ENCODE measurements around the gene LUC7L2. TPM values are rescaled to one million over a fixed set of nuclear protein-coding genes. Genes with fewer than 3 reads are reported as not detected.

The LUC7L2 gene
- total RNA-seq, 1 experiment from 2014 or later: 145 TPM

DNA sequence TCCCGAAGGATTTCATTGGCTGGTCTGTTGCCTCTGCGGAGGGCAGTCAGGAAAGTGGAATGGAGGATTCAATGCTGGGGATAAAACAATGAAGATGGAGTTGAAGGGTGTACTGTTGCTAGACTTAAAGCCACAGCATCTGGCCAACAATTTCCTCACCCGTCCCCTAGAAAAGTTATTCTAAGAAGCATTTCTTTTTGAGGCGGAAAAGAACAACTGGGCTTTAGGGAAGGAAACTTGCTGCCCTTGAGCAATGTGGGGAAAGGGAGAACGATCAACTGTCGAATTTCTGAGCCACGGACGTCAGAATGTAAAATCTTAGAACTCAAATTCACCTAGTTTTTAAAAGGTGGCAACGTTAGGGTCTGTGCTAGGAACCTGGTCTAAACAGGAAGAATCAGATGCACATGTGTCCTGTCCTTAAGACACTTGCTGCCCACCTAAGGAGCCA, 17.9 kb upstream of the LUC7L2 start:
- CTCF ChIA-PET: no interaction called here
- Mint-ChIP-seq H3K27me3 (ENCODE audit: insufficient read depth, unreplicated experiment) (no peaks in the 10 kb centered on the region), H3K4me1 (ENCODE audit: insufficient read depth, unreplicated experiment) (peaks cover 6% of the 10 kb centered on the region), H3K36me3 (ENCODE audit: insufficient read depth, unreplicated experiment) (peaks cover 55% of the 10 kb centered on the region), H3K9me3 (ENCODE audit: unreplicated experiment) (peaks cover 8% of the 10 kb centered on the region), H3K27ac (ENCODE audit: low read depth, unreplicated experiment) (peak overlapping the region; percentile 99), H3K4me3 (ENCODE audit: unreplicated experiment) (peak overlapping the region; percentile 94)
- intact Hi-C loops (cut with micrococcal nuclease): loop anchor here (2.0 to 10.0 kb wide), 2 partner anchors 109 to 237 kb away; partner anchors contain the start of gene ZC3HAV1
- no peak for DNase-seq (ENCODE audit: unreplicated experiment)
- POLR2A ChIA-PET: interaction anchor here (0.9 to 3.3 kb wide), 3 partner anchors 13 to 836 kb away, joined by 3 to 18 read pairs (median 14); partner anchors contain the start of gene LUC7L2
- TF ChIP-seq, protein P1, sequence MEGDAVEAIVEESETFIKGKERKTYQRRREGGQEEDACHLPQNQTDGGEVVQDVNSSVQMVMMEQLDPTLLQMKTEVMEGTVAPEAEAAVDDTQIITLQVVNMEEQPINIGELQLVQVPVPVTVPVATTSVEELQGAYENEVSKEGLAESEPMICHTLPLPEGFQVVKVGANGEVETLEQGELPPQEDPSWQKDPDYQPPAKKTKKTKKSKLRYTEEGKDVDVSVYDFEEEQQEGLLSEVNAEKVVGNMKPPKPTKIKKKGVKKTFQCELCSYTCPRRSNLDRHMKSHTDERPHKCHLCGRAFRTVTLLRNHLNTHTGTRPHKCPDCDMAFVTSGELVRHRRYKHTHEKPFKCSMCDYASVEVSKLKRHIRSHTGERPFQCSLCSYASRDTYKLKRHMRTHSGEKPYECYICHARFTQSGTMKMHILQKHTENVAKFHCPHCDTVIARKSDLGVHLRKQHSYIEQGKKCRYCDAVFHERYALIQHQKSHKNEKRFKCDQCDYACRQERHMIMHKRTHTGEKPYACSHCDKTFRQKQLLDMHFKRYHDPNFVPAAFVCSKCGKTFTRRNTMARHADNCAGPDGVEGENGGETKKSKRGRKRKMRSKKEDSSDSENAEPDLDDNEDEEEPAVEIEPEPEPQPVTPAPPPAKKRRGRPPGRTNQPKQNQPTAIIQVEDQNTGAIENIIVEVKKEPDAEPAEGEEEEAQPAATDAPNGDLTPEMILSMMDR (IDR thresholded peaks at IDR 0.05; ENCODE audit: unreplicated experiment): no peak
- TSS peak; percentile 48 for BruUV-seq (replicated peaks)

DNA sequence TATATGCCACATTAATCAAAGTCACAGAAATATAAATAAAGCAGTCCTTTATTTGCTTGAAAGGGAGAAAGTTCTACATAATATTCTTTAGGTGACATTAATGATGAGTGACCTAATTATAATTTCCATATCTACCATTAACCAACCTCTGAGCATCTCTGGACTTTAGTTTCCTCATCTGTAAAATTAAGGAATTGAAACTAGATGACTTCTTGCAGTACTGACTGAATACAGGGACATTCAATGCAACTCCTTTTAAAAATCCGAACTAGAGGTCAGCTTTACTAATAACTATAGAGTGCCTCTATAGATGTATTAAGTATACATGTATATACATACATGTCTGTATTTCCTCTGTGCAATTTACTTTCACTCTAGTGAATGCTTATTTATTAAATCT, 14.7 kb upstream of the LUC7L2 start:
- no peak for DNase-seq (ENCODE audit: unreplicated experiment)
- no peaks in the 10 kb centered on the region for H3K27me3 Mint-ChIP-seq (ENCODE audit: insufficient read depth, unreplicated experiment)
- H3K4me3 Mint-ChIP-seq (ENCODE audit: unreplicated experiment): no peak overlapping the region
- peaks cover 70% of the 10 kb centered on the region for H3K36me3 Mint-ChIP-seq (ENCODE audit: insufficient read depth, unreplicated experiment)
- no peak overlapping the region for H3K27ac Mint-ChIP-seq (ENCODE audit: low read depth, unreplicated experiment)
- TF ChIP-seq, protein P1 (IDR thresholded peaks at IDR 0.05; ENCODE audit: unreplicated experiment): no peak
- H3K9me3 Mint-ChIP-seq (ENCODE audit: unreplicated experiment): no peaks in the 10 kb centered on the region
- POLR2A ChIA-PET: interaction anchor here (1.0 to 3.3 kb wide), 2 partner anchors 10 to 15 kb away, joined by 3 to 14 read pairs; partner anchors contain the start of gene LUC7L2
- BruUV-seq (replicated peaks): no TSS peak
- intact Hi-C loops (cut with micrococcal nuclease): loop anchor here (10.0 kb wide), 1 partner anchor 240 kb away; the partner anchor contains the start of gene ZC3HAV1
- peaks cover 6% of the 10 kb centered on the region for H3K4me1 Mint-ChIP-seq (ENCODE audit: insufficient read depth, unreplicated experiment)
- CTCF ChIA-PET: interaction anchor here (0.5 to 0.6 kb wide), 2 partner anchors 9 to 16 kb away, joined by 3 to 4 read pairs; no protein-coding TSS in a partner anchor

- TF ChIP-seq, protein P1 (IDR thresholded peaks at IDR 0.05; ENCODE audit: unreplicated experiment): no peak
- CTCF ChIA-PET: interaction anchor here (1.0 kb wide), 1 partner anchor 91 kb away, joined by 3 read pairs; no protein-coding TSS in a partner anchor
Observed at GRCh38 chr7:139351027-139351426, 8.7 kb upstream of the LUC7L2 start.

DNA sequence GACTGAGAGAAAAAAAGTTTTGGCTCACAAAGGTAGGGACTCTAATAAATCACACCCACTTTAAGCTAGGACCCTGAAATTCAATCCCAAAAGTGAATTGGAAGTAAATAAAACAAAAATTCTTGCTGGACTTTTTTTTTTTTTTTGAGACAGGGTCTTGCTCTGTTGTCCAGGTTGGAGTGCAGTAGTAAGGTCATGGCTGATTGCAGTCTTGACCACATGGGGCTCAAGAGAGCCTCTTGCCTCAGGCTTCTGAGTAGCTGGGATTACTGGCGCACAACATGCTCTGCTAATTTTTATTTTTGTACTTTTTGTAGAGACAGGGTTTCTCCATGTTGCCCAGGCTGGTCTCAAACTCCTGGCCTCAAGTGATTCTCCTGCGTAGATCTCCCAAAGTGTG, 5.0 kb upstream of the LUC7L2 start:
- Mint-ChIP-seq H3K27me3 (ENCODE audit: insufficient read depth, unreplicated experiment) (no peaks in the 10 kb centered on the region), H3K27ac (ENCODE audit: low read depth, unreplicated experiment) (no peak overlapping the region), H3K9me3 (ENCODE audit: unreplicated experiment) (no peaks in the 10 kb centered on the region), H3K36me3 (ENCODE audit: insufficient read depth, unreplicated experiment) (peaks cover 49% of the 10 kb centered on the region), H3K4me3 (ENCODE audit: unreplicated experiment) (no peak overlapping the region), H3K4me1 (ENCODE audit: insufficient read depth, unreplicated experiment) (peaks cover 18% of the 10 kb centered on the region)
- no peak for DNase-seq (ENCODE audit: unreplicated experiment)
- TF ChIP-seq, protein P1 (IDR thresholded peaks at IDR 0.05; ENCODE audit: unreplicated experiment): no peak
- BruUV-seq (replicated peaks): no TSS peak
- ChIA-PET CTCF (interaction anchor here (0.6 to 1.2 kb wide), 4 partner anchors 10 to 1217 kb away, joined by 3 to 4 read pairs (median 4); no protein-coding TSS in a partner anchor), POLR2A (interaction anchor here (1.6 to 2.6 kb wide), 2 partner anchors 11 to 14 kb away, joined by 7 to 14 read pairs; no protein-coding TSS in a partner anchor)
- intact Hi-C loops (cut with micrococcal nuclease): no loop called here

More at GRCh38 chr7:139351027-139351426, 8.7 kb upstream of the LUC7L2 start:
- DNase-seq (ENCODE audit: unreplicated experiment): no peak
- no peak overlapping the region for H3K27ac Mint-ChIP-seq (ENCODE audit: low read depth, unreplicated experiment)
- POLR2A ChIA-PET: interaction anchor here (0.6 to 2.1 kb wide), 3 partner anchors 9 to 231 kb away, joined by 4 to 9 read pairs (median 4); partner anchors contain the start of gene LUC7L2
- peaks cover 54% of the 10 kb centered on the region for H3K36me3 Mint-ChIP-seq (ENCODE audit: insufficient read depth, unreplicated experiment)
- no peaks in the 10 kb centered on the region for H3K27me3 Mint-ChIP-seq (ENCODE audit: insufficient read depth, unreplicated experiment)
- H3K4me1 Mint-ChIP-seq (ENCODE audit: insufficient read depth, unreplicated experiment): peaks cover 5% of the 10 kb centered on the region
- intact Hi-C loops (cut with micrococcal nuclease): no loop called here
- no peaks in the 10 kb centered on the region for H3K9me3 Mint-ChIP-seq (ENCODE audit: unreplicated experiment)
- BruUV-seq (replicated peaks): no TSS peak
- H3K4me3 Mint-ChIP-seq (ENCODE audit: unreplicated experiment): no peak overlapping the region
